Endodermal cell (in vitro differentiated cells): ENCODE data around the gene NDUFB1. TPM values are rescaled to one million over a fixed set of nuclear protein-coding genes. Genes with fewer than 3 reads are reported as not detected.
A peak's percentile ranks its signal among the peaks of the same experiment; 100 is the strongest.

Experiments
- DNase-seq: peaks from one replicate; pipeline ENCODE4 v3.0.0-alpha.2; 2017
- H3K27ac ChIP-seq: 2 replicates; pipeline ENCODE4 v1.5.1; 2013; ENCODE audit warnings: mild to moderate bottlenecking, low read depth, low read length, moderate library complexity
- H3K27me3 ChIP-seq: 2 replicates; pipeline ENCODE4 v1.6.1; 2013; ENCODE audit warnings: mild to moderate bottlenecking, low read length, moderate library complexity; ENCODE audit not compliant: insufficient read depth, control insufficient read depth, poor library complexity, severe bottlenecking
- H3K36me3 ChIP-seq: 2 replicates; pipeline ENCODE4 v1.7.0; 2013; ENCODE audit warnings: mild to moderate bottlenecking, low read length, moderate library complexity; ENCODE audit not compliant: control insufficient read depth, insufficient read depth
- H3K4me1 ChIP-seq: one replicate; pipeline ENCODE4 v1.7.0; 2013; ENCODE audit warnings: low read length; ENCODE audit not compliant: control insufficient read depth, insufficient read depth
- H3K4me3 ChIP-seq: 2 replicates; pipeline ENCODE4 v1.5.1; 2013; ENCODE audit warnings: mild to moderate bottlenecking, low read length, moderate library complexity
- H3K9ac ChIP-seq: 2 replicates; pipeline ENCODE4 v1.6.1; 2013; ENCODE audit warnings: mild to moderate bottlenecking, low read length, moderate library complexity; ENCODE audit not compliant: poor library complexity, severe bottlenecking; ENCODE audit errors: extremely low read depth
- H3K9me3 ChIP-seq: 2 replicates; pipeline ENCODE4 v1.6.1; 2013; ENCODE audit warnings: mild to moderate bottlenecking, low read length, moderate library complexity; ENCODE audit not compliant: control insufficient read depth
- H3K27ac Mint-ChIP-seq: 2 replicates; pipeline ENCODE4 v1.8.0; 2020; ENCODE audit warnings: mixed read lengths
- H3K27me3 Mint-ChIP-seq: 2 replicates; pipeline ENCODE4 v1.8.0; 2021; ENCODE audit warnings: mild to moderate bottlenecking, mixed read lengths; ENCODE audit not compliant: insufficient read depth
- H3K36me3 Mint-ChIP-seq: 2 replicates; pipeline ENCODE4 v1.8.0; 2020; ENCODE audit warnings: low read depth, mixed read lengths
- H3K4me1 Mint-ChIP-seq: 2 replicates; pipeline ENCODE4 v1.8.0; 2020; ENCODE audit warnings: mixed read lengths
- H3K4me3 Mint-ChIP-seq: 2 replicates; pipeline ENCODE4 v1.8.0; 2020; ENCODE audit warnings: mild to moderate bottlenecking, moderate library complexity, mixed read lengths
- H3K9me3 Mint-ChIP-seq: 2 replicates; pipeline ENCODE4 v1.8.0; 2020; ENCODE audit warnings: mild to moderate bottlenecking, mixed read lengths
- WGBS, 2 experiments: methylation state at CpG; one replicate each; pipeline versions ENCODE4 v1.1.5 to v1.1.7; 2013; ENCODE audit warnings: missing lambda C conversion rate in 2 of 2, mixed read lengths in 1 of 2; ENCODE audit not compliant: insufficient coverage in 1 of 2, insufficient read length in 1 of 2; 5-methylcytosine and 5-hydroxymethylcytosine counted together
- total RNA-seq, 2 donors: library from RNA; stranded (reverse); fragmentation: NEBNext Ultra II Directional in 1 of 2; extraction: Animal tissue kit (Norgen Biotek cat#: 25700) in 1 of 2; gene quantifications; 2 replicates in 1 of 2; 3 replicates in 1 of 2; pipeline ENCODE4 v1.2.1, GENCODE V29; 2021
- TF ChIP-seq, protein P1 (sequence below): fragments of 200-600 bp; sonication (generic); conservative IDR thresholded peaks from 2 replicates; pipeline ENCODE4 v1.5.0; 2021; ENCODE audit warnings: antibody characterized with exemption, mild to moderate bottlenecking

NDUFB1 gene
- total RNA-seq, 2 donors from 2014 or later, result 122 to 155 TPM

DNA sequence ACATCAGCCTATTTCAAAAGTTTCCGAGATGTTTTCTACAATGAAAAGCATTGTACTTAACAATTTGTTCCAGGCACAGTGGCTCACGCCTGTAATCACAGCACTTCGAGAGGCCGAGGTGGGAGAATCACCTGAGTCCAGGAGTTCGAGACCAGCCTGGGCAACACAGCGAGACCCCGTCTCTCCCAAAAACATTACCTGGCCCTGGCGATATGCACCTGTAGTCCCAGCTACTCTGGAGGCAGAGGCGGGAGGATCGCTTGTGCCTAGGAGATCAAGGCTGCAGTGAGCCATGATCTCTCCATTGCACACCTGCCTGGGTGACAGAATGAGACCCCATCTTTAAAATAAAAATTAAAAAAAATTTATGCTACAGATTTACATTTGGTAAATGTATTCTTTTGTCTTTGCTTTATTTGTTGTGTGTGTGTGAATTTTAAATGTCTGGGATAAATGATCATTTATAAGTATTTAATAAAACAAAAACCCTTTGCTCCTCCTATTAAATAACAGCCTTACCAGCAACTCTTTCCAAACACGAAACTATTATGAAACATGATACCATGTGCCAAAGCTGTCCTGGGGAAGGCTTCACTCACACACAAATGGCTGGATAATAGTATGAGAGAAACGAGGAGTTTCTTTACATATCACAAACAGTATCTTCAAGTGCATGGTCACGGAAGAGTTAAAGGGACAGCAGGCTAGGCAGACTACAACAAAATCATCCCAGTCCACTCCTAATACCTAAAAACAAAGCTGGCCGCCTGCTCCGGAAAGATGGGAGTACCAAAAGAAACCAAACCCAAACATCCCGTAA, 16.2 kb downstream of the NDUFB1 start:
- 66 to 95% methylated on average over 10 to 14 of the region's 16 CpGs for WGBS, 2 experiments

DNA sequence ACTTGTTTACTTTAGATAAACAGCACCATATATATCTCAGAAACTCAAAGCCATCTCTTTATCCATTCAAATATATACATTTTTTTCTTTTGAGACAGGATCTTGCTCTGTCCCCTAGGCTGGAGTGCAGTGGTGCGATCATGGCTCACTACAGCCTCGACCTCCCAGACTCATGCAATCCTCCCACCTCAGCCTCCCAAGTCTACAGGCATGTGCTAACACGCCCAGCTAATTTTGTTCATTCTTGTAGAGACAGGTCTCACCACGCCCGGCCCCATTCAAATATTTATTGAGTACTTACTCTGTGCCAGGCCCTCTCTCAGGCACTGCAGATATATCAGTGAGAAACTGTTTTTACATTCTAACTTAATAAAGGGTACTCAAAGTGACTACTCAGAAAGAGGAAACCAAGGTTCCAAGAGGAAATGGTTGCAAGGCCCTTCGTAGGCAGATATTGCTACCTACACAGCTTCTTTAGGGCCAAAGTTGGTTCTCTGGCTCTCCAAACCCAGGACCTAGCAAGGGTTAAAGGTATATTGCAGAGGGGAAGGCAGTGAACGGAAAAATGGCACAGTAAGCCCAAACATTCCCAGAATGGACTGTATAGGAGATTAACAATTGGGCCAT, 18.0 kb downstream of the NDUFB1 start:
- H3K36me3 ChIP-seq, result no peaks in the 10 kb centered on the region
- no peak overlapping the region for H3K27ac ChIP-seq
- TF ChIP-seq, protein P1, sequence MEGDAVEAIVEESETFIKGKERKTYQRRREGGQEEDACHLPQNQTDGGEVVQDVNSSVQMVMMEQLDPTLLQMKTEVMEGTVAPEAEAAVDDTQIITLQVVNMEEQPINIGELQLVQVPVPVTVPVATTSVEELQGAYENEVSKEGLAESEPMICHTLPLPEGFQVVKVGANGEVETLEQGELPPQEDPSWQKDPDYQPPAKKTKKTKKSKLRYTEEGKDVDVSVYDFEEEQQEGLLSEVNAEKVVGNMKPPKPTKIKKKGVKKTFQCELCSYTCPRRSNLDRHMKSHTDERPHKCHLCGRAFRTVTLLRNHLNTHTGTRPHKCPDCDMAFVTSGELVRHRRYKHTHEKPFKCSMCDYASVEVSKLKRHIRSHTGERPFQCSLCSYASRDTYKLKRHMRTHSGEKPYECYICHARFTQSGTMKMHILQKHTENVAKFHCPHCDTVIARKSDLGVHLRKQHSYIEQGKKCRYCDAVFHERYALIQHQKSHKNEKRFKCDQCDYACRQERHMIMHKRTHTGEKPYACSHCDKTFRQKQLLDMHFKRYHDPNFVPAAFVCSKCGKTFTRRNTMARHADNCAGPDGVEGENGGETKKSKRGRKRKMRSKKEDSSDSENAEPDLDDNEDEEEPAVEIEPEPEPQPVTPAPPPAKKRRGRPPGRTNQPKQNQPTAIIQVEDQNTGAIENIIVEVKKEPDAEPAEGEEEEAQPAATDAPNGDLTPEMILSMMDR, result no peak
- no peaks in the 10 kb centered on the region for H3K36me3 Mint-ChIP-seq
- no peak overlapping the region for H3K4me3 Mint-ChIP-seq
- no peaks in the 10 kb centered on the region for H3K27me3 Mint-ChIP-seq
- H3K9ac ChIP-seq, result no peak overlapping the region
- H3K27me3 ChIP-seq, result no peaks in the 10 kb centered on the region
- no peaks in the 10 kb centered on the region for H3K9me3 Mint-ChIP-seq
- no peak overlapping the region for H3K27ac Mint-ChIP-seq
- peaks cover 12% of the 10 kb centered on the region for H3K4me1 Mint-ChIP-seq
- H3K4me1 ChIP-seq, result no peaks in the 10 kb centered on the region
- no peak for DNase-seq
- no peaks in the 10 kb centered on the region for H3K9me3 ChIP-seq
- no peak overlapping the region for H3K4me3 ChIP-seq
- WGBS, 2 experiments, result 91 to 98% methylated on average over 7 of the region's 7 CpGs

More for the DNA sequence above, 16.2 kb downstream of the NDUFB1 start:
- TF ChIP-seq, protein P1, result no peak
- no peaks in the 10 kb centered on the region for H3K27me3 ChIP-seq
- H3K9me3 ChIP-seq, result no peaks in the 10 kb centered on the region
- Mint-ChIP-seq H3K27ac (peak overlapping the region; percentile 80), H3K4me1 (peaks cover 17% of the 10 kb centered on the region), H3K4me3 (peak overlapping the region; percentile 84), H3K9me3 (no peaks in the 10 kb centered on the region), H3K36me3 (no peaks in the 10 kb centered on the region), H3K27me3 (no peaks in the 10 kb centered on the region)
- peak overlapping the region; percentile 99 for H3K4me3 ChIP-seq
- DNase-seq, result no peak
- H3K36me3 ChIP-seq, result no peaks in the 10 kb centered on the region
- H3K4me1 ChIP-seq, result no peaks in the 10 kb centered on the region
- H3K9ac ChIP-seq, result peak overlapping the region; percentile 53
- peak overlapping the region; percentile 76 for H3K27ac ChIP-seq

DNA sequence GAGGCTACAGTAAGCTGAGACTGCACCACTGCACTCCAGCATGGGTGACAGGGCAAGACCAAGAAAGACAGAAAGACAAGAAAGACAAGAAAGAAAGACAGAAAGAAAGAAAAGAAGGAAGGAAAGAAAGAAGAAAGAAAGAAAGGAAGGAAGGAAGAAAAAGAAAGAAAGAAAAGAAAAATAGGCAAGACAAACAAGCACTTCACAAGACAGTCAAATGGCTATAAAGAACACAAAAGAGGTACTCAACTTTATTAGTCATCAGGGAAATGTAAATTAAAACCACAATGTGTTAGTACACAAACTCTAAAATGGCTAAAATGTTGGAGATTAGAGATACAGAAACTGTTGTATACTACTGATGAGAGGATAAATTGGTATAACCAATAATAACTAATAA, 21.7 kb downstream of the NDUFB1 start:
- Mint-ChIP-seq H3K4me1 (peaks cover 11% of the 10 kb centered on the region), H3K27me3 (no peaks in the 10 kb centered on the region), H3K27ac (no peak overlapping the region), H3K9me3 (no peaks in the 10 kb centered on the region), H3K36me3 (peaks cover 10% of the 10 kb centered on the region), H3K4me3 (no peak overlapping the region)
- Histone ChIP-seq H3K9me3 (no peaks in the 10 kb centered on the region), H3K4me3 (no peak overlapping the region), H3K36me3 (peaks cover 8% of the 10 kb centered on the region), H3K27ac (no peak overlapping the region), H3K27me3 (no peaks in the 10 kb centered on the region), H3K9ac (no peak overlapping the region), H3K4me1 (no peaks in the 10 kb centered on the region)
- no peak for DNase-seq
- TF ChIP-seq, protein P1, result no peak
